ENCODE measurements around the gene C20orf144. TPM values are rescaled to one million over a fixed set of nuclear protein-coding genes. Genes with fewer than 3 reads are reported as not detected.

The C20orf144 gene
- total RNA-seq (2022; extraction: Qiagen RNA extraction; ENCODE audit: low read depth) = 0.06 to 0.18 TPM (median 0.09 TPM) in 5 replicates

DNA sequence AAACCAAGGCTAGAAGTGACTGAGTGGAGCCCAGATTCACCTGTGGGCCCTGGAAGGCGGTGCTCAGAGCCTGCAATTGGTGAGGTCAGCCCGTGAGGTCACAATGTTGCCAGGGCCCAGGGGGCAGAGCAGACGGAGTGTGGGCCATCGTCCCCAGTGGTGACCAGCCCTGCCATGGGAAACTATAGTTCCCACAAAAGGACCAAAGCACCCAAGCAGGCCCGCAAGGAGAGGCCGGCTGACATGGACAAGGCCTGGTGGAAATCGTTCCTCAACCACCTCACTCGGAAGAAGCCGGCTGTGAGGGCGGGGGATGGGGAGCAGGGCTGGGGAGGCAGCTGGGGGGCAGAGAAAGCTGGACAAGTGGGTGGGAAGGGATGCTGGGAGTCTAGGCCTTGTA is at the start of gene C20orf144:
Gene C20orf144 (plus strand): TSS at position 156 of the 400 bp plus-strand sequence. CDS start 19 bp downstream, at position 175.

DNA sequence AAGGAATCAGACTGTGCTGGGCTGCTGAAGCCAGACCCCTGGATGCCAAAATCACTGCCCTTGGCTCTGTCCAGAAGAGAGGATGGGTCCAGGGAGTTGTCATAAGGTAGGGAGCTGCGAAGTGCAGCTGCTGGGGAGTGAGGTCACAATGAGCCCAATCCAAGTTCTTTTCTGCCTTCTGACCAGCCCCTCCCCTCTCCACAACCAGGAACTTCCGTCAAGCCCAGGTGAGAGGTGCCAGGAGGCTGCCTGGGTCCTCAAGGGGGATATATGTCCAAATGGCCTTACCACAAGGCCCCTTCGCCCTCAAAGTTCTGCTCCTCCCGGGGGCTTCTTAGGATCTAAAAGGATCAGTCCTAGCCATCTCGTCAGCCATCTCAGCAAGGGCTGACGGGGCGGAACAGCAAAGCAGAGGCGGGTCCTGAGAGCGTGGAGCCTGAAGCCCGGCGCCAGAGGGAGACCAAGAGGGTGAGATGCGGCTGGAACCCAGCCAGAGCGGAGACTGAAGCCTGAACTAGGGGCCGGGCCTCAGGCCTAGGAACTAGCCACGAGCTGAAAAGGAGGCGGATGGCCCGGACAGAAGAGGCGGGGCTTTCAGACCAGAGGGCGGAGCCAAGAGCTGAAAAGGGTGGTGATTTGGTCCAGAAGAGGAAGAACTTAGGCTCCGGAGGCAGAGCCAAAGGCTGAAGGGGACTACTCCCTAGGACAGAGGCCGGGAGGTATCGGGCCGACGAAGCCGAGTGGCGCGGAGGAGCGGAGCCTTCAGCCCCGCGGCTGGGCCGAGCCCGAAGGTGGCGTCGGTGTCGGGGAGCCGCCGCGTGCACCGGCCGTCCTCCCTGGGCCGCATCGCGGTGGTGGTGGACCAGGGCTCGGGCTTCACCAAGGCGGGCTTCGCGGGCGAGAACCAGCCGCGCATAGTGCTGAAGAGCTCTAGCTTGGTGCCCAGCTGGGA is 4.4 kb downstream of the C20orf144 start, which contains the start of gene ACTL10:
Gene ACTL10 (plus strand): TSS at position 651 of the 952 bp plus-strand sequence. CDS start 555 bp downstream, outside the sequence.

DNA sequence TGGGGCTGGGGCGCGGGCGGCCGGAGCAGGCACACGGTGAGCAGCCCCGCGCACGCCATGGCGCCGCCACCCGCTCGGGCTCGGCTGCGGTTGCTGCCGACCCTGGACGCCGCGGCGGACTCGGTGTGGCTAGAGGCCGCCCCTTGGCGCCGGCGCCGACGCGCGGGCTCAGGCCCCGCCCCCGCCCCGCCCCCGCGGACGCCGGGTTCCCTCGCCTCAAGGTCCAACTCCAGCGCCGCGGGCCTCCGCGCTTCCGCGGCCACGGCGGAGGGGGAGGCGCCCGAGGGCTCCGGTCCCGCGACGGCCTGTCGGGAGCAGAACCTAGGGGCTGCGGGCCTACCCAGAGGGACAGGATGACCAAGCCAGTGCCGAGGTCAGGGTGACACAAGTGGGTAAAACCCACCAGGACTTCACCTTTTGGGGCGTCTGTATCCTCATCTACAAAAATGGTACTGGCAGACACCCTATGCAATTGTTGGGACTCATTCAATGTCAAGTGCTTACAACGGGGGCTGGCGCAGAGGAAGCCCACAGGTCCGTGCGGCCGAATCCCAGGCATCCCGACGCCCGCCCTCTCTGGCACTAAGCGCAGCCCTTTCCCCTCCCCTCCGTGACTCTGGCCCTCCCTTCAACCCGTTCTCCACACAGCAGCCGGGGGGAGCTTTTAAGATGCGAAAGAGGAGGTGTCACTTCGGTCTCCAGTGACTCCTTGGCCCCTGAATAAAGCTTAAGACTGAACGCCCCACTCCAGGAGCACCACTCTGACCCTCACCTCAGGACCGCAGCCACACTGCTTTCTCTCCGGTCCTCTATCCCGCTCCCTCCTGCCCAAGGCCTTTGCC is 12.4 kb downstream of the C20orf144 start, which contains the start of gene NECAB3:
Gene NECAB3 (minus strand): TSS at position 135 of the 842 bp plus-strand sequence. CDS start 76 bp downstream, at position 59.

DNA sequence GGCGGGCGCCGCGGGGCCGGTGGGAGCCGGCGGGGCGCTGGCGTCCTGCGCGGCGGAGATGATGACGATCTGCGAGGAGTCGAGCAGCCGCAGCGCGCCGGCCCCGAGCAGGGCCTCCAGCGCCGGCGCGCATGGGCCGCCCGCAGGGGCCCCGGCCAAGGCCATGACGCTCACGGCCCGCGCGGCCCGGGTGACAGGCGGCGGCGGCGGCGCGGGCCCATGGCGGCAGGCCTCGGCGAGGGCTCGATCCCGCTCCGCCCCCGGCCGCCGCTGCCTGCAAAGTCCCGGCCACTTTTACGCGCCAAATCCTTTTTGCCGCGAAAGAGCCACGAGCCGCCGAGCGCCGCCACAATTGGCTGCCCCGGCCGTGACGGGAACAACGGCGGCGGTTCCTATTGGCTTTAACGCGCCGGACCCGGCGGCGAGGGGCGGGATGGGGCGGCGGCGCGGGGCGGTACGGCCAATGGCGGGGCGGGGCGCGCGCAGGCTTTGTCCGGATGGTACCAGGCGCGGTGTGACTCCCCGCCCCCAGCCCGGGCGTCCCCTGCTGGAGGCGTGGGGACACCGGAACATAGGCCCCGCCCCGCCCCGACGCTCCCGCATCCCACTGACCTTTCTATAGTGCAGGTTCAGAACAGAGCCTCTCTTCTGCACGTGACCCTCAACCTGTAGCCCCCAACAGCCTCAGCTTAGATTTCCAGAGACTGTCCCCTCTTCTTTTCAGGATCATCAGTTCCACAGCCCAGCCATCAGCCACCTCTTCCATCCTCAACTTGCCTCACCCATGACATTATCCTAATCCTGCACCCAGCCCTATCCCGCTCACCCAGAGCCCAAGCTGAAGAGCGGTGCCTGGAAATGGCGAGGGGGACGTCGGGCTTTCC is 24.2 kb downstream of the C20orf144 start, which contains the start of gene E2F1:
Gene E2F1 (minus strand): TSS at position 286 of the 884 bp plus-strand sequence. CDS start 121 bp downstream, at position 165.

Other genes starting within 250 kb of the C20orf144 start
- gene SNTA1, start 218.6 kb upstream of the C20orf144 start, total RNA-seq (2022; extraction: Qiagen RNA extraction; ENCODE audit: low read depth) = 8.0 to 11.2 TPM (median 10.6 TPM) in 5 replicates
- 4.6 to 7.7 TPM (median 6.0 TPM) in 5 replicates for gene CBFA2T2, start 172.2 kb upstream of the C20orf144 start, total RNA-seq (2022; extraction: Qiagen RNA extraction; ENCODE audit: low read depth)
- 0.02 TPM in 1 of 5 replicates, not detected in the others for gene ACTL10, start 4.6 kb downstream of the C20orf144 start, total RNA-seq (2022; extraction: Qiagen RNA extraction; ENCODE audit: low read depth)
- gene NECAB3, start 12.1 kb downstream of the C20orf144 start, total RNA-seq (2022; extraction: Qiagen RNA extraction; ENCODE audit: low read depth) = 10.7 to 15.2 TPM (median 14.2 TPM) in 5 replicates
- gene E2F1, start 24.1 kb downstream of the C20orf144 start, total RNA-seq (2022; extraction: Qiagen RNA extraction; ENCODE audit: low read depth) = 27.2 to 31.6 TPM (median 29.4 TPM) in 5 replicates
- 4.3 to 8.1 TPM (median 5.7 TPM) in 5 replicates for gene PXMP4, start 58.0 kb downstream of the C20orf144 start, total RNA-seq (2022; extraction: Qiagen RNA extraction; ENCODE audit: low read depth)
- 2.9 to 5.5 TPM (median 4.4 TPM) in 5 replicates for gene ZNF341, start 69.7 kb downstream of the C20orf144 start, total RNA-seq (2022; extraction: Qiagen RNA extraction; ENCODE audit: low read depth)
- 160 to 203 TPM (median 186 TPM) in 5 replicates for gene CHMP4B, start 149.0 kb downstream of the C20orf144 start, total RNA-seq (2022; extraction: Qiagen RNA extraction; ENCODE audit: low read depth)

Data from A549 treated with CpdA at 1 μM for 4 hours (cell line).